GM21529 (cell line): ENCODE data around the gene CHCT1.
"Not testable (repeated sequence)": the region's sequence is repeated elsewhere in the genome, so short reads cannot be mapped to it uniquely, and the experiment has no call there.

Experiments
- ATAC-seq: cut with Tn5 transposase; IDR thresholded peaks from one replicate; pipeline ENCODE4 v1.9.1; 2021; ENCODE audit not compliant: unreplicated experiment

CHCT1 gene

DNA sequence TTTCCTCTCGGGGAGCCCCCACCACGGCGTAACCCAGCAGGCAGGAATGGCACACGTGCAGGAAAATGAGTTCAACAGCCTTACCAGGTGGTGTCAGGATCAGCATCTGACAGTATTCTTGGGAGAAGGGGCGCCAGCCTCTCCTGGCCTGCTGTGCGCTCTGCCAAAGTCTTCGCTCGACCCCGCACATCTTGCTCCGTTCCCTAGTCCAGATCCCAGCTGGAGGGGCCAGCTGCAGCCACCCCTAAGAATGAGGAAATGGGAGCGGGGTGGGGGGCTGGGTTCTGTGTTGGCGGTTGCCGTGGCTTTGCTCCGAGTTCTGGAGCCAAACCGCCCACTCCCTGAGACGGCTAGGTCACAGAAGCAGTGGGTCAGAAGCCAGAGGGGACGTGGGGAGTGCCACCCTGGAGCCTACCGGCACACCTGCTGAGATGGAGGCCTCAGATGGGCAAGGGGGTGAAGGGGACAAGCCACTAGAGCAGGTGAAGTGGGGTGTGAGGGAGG is at the start of gene CHCT1:
Gene CHCT1, plus strand, starts transcription at position 328 of the 504 bp plus-strand sequence. Its CDS starts 104 bp downstream, at position 432.
- no peak for ATAC-seq

DNA sequence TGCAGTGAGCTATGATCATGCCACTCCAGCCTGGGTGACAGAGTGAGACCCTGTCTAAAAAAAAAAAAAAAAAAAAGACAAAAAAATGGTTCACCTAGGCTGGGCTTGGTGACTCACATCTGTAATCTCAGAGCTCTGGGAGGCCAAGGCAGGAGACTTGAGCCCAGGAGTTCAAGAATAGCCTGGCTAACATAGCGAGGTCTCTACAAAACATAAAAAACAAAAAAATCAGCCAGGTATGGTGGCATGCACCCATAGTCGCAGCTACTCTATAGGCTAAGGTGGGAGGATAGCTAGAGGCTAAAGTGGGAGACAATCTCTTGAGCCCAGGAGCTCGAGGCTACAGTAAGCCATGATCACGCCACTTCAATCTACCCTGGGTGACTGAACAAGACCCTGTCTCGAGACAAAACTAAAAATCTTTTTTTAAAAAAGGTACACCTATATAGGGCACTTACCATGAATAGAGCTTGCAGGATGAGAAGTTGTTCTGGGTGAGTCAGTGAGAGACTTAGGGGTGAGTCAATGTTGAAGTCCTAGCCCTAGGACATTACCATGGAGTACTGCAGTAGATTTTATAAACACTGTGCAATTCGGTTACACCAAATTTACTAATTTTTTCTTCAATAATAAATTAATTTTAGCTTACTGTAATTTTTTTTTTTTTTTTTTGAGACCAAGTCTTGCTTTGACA is 49.4 kb upstream of the CHCT1 start:
- no peak for ATAC-seq

DNA sequence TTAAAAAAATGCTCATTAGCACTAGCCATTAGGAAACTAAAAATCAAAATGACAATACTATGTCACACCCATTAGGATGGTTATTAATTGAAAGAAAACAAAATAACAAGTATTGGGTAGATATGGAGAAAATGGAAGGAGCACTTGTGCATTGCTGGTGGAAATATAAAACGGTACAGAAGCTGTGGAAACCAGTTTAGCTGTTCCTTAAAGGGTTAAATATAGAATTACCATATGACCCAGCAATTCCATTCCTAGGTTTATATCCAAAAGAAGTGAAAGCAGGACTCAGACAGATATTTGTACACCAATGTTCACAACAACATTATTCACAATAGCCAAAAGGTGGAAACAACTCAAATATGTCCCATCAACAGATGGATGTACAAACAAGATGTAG is 44.1 kb upstream of the CHCT1 start:
- not testable (repeated sequence) for ATAC-seq

DNA sequence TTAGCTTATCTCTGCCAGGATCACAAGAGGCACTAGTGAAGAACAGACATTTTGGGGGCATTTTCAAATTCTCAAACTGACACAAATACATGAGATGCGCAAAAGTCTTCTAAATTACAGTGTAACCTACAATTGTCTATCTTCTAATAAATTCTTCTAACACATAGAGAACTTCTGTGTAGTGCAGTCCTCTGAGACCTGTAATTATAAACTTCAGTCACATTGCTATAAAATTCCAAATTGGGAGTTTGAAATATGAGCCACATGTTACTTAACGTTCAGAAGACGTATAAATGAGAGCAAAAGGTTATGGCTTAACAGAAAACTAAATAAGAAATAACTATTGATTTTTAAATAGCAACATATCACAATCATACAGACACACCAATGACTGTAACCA is 42.8 kb upstream of the CHCT1 start:
- not testable (repeated sequence) for ATAC-seq

DNA sequence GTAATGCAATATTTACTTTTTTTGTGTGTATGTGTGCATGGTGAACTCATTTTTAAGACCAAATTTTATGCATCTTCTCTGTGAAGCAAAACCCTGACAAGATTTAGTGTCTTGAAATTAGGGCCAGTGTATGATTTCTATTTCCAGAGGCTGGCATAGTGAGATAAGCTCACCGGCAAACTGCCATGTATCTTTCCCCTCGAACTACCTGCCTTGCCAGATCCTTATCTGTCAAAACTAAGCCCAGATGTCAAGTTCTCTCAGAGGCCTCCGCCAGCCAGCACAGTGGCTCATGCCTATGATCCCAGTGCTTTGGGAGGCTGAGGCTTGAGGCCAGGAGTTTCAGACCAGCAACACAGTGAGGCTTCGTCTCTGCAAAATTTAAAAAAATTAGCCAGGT is 40.3 kb upstream of the CHCT1 start:
- no peak for ATAC-seq

DNA sequence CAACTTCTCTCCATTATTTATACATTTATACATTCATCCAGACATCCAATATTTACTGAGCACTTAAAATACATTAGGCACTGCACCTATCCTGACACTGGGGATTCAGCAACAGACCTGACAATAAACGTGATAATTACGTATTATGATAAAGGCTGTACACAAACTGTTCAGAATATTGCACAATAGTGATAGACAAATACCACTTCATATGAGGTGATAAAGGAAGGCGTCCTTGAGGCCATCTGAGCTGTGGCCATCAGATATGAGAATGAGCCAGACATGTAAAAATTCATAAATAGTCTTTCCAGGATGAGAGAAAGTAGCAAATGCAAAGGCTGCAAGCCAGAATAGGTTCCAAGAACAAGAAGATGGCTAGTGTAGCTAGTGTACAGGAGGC is 38.9 kb upstream of the CHCT1 start:
- ATAC-seq, result no peak

DNA sequence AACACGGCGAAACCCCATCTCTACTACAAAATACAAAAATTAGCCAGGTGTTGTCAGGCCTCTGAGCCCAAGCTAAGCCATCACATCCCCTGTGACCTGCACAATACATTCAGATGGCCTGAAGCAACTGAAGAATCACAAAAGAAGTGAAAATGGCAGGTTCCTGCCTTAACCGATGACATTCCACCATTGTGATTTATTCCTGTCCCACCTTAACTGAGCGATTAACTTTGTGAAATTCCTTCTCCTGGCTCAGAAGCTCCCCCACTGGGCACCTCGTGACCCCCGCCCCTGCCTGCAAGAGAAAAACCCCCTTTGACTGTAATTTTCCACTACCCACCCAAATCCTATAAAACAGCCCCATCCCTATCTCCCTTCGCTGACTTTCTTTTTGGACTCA is 37.4 kb upstream of the CHCT1 start:
- ATAC-seq, result not testable (repeated sequence)

DNA sequence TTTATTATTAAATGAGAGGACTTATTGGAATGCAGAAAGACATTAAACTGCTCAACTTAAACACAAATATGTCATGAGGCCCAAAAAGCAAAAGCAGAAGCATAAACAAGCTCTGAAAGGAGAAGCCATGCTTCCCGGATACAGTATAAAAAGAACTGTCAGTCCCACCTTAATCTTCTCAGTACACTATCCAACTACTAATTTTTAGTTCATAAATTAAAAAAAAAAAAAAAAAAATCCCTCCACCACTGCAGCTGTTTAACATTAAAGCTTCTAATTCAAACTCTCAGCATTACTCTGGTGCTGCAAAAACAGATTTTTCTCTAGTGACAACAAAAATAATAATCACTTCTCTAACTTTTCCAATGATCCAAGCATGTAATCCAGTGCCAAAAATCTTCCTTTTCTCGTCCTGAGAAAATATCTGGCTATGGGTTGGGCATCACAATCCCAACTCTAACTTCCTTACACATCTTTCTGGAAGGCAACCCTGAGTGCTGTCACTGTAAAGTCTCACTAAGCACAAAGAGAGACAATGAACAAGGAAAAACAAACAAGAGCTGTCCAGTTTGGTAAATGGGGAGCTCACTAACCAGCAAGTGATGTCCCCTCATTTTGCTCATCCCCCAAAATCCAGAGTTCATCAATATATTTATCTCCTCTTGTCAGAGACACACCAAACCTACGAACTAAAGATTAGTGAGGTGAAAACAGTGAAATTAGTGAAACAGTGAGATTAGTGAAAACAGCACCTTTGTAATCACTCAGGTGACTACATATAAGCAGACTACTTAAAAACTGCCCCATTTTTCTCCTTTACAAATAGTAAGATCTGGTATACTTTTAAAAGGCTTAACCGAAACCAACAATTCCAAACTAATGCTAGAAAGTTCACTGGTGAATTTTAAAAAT is 35.9 kb upstream of the CHCT1 start:
- ATAC-seq, result no peak

DNA sequence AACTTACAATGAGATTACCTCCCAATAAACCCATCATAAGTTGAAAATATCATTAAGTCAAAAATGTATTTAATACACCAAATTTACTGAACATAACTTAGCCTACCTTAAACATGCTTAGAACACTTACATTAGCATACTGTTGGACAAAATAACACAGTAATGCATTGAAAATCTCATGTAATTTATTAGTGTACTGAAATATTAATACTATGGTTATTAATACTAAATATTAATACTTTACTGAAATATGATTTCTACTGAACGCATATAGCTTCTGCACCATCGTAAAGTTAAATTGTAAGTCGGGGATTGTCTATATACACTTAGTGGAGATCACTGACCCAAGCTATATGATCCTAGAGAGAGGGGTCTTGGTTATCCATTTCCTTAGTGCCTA is 34.6 kb upstream of the CHCT1 start:
- no peak for ATAC-seq

DNA sequence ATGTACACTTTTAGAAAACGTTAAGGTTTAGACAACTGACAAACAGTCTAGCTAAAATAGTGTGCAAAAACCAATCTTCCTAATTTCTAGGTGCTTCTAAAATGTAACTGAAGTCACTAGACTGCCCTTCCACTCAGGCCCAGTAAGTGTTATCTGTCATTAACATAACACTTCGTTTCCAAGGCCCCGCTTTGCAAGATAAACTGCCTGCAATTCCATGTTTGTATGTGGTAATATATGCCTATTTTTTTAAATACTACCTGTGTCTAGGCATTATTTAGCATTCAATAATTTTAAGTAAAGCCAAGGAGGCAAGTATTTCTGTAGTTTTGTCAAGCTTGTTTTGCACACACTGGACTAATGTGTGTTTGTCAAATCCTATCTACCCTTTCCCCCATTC is 33.5 kb upstream of the CHCT1 start:
- ATAC-seq, result no peak

DNA sequence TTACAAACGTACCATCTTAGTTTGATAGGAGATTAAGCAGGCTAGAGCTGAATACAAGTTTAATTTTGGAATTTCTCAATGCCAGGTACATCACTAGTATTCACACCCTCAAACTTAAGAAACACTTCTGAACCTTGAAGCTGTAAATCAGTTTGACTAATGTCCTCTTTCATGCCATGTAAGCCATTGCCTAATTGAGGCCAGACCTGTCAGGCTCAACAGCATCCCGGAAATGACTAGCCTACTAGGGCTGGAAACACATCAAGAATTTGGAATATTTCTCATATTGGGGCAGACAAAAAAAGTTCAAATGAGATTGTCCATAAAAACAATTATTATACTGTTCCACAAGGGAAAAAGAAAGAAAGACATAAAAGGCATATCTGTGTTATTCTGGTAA is 32.1 kb upstream of the CHCT1 start:
- ATAC-seq, result no peak

DNA sequence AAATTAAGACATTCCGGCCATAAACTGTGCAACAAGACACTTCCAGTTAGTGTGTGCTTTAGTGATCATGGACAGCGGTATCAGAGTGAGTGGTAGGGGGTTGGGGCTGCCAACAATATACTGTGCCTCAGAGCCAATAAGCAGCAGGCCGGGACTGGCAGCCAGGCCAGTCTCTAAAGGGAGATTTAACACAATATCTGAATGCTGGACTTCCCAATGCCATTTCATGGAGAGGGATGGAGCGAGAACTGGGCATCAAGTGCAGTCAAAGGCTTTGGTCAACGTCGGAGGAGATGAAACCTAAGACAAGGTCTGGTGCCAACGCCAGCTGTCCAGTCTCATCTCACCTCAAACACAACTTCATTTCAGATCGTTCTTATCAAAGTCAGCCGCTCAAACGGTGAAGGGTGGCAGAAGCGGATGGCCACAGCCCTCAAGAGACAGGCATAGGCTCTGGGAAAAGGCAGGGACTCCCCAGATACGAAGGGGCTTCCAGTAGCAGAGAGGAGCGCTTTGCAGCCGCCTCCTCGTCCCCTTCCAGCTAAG is 31.3 kb upstream of the CHCT1 start:
- ATAC-seq, result no peak

DNA sequence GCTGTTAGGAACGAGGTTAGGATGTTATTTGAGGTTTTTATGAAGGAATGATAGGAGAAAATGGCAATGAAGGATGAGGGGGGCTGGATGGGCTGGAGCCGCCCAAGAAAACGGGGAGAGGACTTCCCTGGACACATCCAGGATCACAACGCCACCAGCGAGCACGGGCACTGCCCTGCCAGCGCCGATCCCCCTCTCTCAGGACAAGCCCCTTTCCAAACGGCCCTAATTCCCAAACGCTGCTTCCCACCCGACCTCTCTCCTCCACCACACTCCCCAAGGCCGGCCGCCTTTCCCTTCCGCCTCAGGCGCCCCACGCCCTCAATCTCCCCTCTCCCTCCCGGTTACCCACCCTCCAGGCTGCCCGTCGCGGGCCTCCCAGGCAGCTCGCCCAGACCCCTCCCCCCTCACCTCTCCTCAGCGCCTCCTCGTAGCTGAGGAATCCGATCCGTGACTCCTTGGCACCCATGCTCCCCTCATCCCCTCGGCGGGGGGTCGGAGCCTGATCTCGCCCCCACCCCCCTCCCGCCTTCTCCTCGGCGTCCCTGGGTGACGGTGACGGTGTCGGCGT is 30.7 kb upstream of the CHCT1 start:
- ATAC-seq, result peak; percentile 12

DNA sequence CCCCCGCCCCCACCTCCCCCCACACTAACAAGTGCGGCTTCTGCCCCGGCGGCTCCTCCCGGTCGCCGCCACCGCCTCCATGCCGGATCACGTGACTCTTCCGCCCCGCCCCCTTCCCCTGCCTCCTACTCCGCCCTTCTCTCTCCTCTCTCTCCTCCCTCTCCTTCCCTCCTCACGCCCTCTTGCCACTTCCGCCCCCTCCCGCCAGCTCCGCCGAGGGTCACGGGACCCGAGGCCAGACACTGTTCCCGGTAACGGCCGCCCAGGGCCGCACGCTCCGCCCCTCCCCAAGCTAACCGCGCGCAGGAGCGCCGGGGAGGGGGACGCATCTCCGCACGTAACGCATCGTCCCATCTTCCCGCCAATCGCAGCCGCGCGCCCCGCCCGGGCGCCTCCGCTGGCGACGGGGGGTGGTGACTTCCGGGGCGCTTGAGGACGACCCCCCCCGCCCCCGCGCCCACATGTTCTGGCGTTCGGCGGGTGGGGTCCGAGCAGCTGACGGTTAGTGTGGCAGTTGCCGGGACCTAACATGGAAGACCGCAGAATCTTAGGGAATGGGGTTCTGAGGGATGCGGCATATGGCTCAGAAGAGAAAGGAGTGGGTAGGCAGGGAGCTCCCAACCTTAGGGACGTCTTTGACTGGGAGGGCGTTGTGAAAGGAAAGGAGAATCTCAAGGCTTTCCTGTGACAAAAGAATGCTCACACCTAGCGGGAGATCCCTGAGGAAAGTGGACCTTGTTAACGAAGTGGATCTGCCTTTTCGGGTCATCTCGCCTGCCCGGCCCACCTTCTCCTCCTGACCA is 30.0 kb upstream of the CHCT1 start, which contains the start of gene USP32:
Gene USP32, minus strand, starts transcription at position 92 of the 803 bp plus-strand sequence. CDS start 194 bp downstream, outside the sequence.
- ATAC-seq, result peak; percentile 82

DNA sequence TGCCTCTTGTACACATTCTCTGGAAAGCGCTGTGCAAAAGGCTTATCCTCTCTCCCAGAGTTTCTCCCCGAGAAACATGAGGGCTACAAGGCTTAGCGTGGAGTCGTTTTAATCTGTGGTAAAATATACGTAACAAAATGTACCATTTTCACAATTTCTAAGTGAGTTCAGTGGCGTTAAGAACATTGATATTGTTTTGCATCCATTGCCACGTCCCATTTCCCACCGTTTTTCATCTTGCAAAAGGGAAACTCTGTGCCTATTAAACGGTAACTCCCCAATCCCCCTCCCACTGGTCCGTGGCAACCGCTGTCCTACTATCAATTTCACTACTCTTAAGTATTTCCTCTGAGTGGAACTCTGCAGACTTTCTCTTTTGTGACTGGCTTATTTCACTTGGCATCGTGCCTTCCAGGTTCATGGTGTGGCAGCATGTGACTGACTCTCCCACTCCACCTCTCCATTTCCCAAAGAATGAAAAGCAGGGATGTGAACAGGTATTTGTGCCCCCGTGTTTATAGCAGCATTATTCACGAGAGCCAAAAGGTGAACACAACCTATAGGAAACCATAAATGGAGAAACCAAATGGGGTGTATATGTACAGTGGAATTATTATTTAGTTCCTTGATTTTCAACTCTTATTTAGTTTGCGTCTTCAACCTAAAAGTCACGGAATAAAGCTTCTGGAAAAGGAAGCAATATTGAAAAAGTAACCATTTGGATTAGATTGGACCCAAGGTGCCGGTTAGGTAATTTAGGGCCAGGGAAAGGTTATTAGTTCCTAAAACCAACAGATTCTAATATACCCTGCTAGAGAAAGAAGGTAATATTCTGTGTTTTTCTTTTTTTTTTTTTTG is 29.2 kb upstream of the CHCT1 start:
- no peak for ATAC-seq

DNA sequence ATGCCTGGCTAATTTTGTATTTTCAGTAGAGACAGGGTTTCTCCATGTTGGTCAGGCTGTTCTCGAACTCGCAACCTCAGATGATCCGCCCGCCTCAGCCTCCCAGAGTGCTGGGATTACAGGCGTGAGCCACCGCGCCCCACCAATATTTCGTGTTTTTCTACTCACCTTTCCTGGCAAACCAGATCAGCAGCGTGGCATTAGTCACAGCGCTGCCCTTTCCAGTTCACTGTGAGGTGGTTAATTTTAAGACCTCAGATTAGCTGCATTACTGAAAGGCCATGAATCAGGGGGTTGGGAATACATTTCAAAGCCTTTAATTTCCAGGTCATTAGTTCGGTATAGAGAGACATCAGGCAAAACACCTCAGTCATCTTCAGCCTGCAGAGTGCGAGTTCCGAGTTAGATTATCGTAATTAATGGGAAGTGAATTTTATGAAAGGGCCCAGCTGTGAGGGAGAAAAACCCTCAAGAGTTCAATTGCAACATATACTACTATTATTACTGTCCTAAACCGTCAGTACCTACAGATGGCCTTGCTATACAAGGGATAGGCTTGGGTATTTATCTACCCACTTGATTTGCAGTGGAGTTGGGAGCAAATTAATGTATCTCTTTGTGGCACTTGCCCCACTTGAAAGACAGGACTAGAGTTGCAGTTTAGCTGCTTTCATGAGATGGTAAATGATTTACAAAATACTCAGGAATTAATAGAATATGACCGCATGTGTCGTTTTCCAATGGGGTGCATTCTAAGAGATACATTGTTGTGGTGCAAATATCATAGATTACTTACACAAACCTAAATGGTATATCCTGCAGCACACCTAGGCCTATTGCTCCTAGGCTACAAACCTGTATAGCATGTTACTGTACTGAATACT is 28.2 kb upstream of the CHCT1 start:
- no peak for ATAC-seq

DNA sequence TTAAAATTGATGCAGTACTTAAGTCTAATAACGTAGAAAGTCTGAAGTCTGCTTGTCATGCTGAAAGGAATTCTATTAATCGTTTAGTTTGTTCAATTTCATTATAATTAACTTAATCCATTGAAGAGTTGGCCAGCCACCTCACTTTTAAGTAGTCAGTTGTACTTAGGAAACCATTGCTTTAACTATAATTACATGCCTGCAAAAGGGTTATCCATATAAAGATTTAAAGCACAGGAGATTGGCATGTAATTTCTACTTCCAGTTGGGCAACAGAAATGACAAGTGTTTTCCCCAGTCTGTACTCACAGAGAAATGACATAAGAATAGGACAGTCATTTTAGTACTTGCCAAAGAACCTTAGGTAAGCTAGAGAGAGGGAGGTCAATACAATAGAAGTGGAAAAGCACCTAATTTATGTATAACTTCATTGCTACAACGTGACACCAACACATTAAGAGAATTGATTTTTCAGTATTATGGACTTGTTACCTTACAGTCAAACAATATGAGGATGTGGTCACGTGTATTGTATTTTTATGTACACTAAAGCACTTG is 26.7 kb upstream of the CHCT1 start:
- ATAC-seq, result no peak

DNA sequence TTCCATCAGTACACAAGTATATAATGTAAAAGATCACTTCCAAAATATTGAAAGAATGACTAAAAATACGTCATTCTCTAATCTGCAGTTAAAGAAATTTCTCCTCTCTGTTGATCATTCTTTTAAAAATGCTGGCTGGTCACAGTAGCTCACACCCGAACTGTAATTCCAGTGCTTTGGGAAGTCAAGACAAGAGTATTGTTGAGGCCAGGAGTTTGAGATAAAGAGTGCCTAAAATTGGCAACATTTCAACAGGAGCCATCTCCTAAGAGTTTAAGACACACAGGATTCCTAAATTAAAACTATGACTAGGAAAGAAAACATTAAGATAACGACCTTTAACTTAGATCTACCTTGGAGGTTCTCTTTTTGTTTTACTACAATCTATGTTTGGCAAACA is 25.9 kb upstream of the CHCT1 start:
- no peak for ATAC-seq
